Mononuclear cell (primary cell): ENCODE data around the gene HNF1B. TPM values are rescaled to one million over a fixed set of nuclear protein-coding genes. Genes with fewer than 3 reads are reported as not detected.

Experiments used
- H3K27me3 ChIP-seq: 2 replicates; pipeline ENCODE4 v1.6.0; 2011; ENCODE audit warnings: low read length, control low read depth; ENCODE audit not compliant: insufficient read depth
- H3K4me1 ChIP-seq: 2 replicates; pipeline ENCODE4 v1.5.1; 2011; ENCODE audit warnings: mild to moderate bottlenecking, low read length, control low read depth; ENCODE audit not compliant: insufficient read depth
- H3K4me3 ChIP-seq: 2 replicates; pipeline ENCODE4 v1.5.1; 2011; ENCODE audit warnings: mild to moderate bottlenecking, low read length, moderate library complexity
- H3K9me3 ChIP-seq: 2 replicates; pipeline ENCODE4 v1.5.1; 2011; ENCODE audit warnings: low read depth, mild to moderate bottlenecking, control low read depth, low read length
- total RNA-seq: library from RNA; depleted of rRNA; stranded (reverse); fragments of >200 nt; gene quantifications from one replicate; pipeline ENCODE4 v1.2.3, GENCODE V29; 2012

The HNF1B gene
- total RNA-seq, 1 donor: not detected

GRCh38 chr17:37732316-37732715, 12.5 kb downstream of the HNF1B start:
- Histone ChIP-seq H3K27me3 (peaks cover 9% of the 10 kb centered on the region), H3K4me1 (no peaks in the 10 kb centered on the region)

DNA sequence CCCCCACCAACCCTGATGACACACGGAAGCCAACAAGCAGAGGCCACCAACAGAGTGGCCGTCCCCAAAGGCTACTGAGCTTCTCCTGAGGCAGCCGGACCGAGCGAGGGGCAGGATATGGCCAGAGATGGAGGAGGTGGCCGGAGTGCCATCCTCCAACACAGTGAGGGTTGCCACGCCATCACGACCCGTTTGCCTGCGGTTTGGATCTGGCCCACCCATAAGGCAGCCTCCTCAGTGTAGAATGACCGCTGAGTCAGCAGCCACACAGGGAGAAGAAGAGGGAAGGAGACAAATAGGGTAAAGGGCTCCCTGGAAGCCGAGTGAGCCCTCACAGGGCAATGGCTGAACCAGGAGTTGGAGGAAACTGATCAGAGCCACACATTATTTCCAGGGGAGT, 13.8 kb downstream of the HNF1B start:
- Histone ChIP-seq H3K27me3 (no peaks in the 10 kb centered on the region), H3K9me3 (no peaks in the 10 kb centered on the region), H3K4me1 (no peaks in the 10 kb centered on the region), H3K4me3 (no peak overlapping the region)

More at GRCh38 chr17:37732316-37732715, 12.5 kb downstream of the HNF1B start:
- Histone ChIP-seq H3K9me3 (no peaks in the 10 kb centered on the region), H3K4me3 (no peak overlapping the region)

DNA sequence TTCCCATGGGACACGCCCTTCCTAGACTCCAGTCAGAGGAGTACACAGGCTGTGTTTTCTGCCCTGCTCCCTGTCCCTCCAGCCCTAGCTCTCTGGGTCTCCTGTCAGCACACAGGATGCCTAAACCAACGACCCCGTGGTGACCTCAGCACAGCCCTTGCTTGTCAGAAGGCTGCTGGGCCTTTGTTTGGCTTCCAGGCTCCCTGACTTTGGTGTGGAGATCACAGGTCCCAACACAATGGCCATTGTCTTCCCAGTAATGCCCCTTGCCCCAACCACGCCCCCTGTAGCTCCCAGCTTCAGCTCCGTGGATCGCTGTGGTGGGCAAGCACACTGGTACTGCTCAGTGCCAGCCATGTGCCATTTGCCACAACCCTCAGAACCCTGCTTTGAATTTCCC, 15.0 kb downstream of the HNF1B start:
- H3K4me3 ChIP-seq: no peak overlapping the region
- no peaks in the 10 kb centered on the region for H3K4me1 ChIP-seq
- no peaks in the 10 kb centered on the region for H3K9me3 ChIP-seq
- H3K27me3 ChIP-seq: no peaks in the 10 kb centered on the region

DNA sequence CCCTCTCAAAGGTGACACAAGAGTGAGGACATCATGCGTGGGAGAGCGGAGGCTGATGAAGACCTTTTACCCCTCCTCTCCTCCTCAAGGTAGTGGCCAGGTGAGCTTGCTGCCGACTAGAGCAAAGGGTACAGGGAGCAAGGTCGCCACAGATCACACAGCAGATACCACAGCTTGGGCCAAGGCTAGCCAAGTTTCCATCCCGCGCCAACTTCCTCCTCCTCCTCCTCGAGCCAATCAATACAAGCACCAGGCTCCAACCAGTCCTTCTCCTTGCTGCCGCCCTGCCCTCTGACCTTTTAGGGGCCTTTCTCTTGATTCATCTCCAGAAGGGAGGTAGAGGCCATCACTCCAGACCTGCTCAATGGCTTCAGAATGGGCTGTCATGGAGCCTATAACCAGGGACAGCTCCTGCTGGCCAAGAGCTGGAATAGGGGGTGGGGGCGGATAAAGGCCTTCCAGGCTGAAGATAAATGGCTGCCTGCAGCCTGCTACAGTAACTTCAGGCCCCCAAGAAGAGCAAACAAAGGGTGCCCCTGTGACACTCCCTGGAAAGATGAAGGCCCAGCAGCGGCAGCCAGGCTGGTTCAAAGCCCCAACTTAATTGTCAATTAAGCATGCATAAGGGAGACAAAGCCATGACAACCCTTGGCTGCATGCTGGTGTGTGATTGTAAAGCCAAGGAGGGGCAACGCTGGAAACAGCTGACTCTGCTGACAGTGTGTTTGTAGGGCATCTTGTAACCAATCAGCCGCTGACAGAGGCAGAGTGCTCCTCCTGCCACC, 17.8 kb downstream of the HNF1B start:
- no peak overlapping the region for H3K4me3 ChIP-seq
- no peaks in the 10 kb centered on the region for H3K27me3 ChIP-seq
- H3K9me3 ChIP-seq: no peaks in the 10 kb centered on the region
- H3K4me1 ChIP-seq: no peaks in the 10 kb centered on the region

GRCh38 chr17:37726248-37726647, 18.6 kb downstream of the HNF1B start:
- Histone ChIP-seq H3K27me3 (no peaks in the 10 kb centered on the region), H3K4me1 (no peaks in the 10 kb centered on the region), H3K4me3 (no peak overlapping the region), H3K9me3 (no peaks in the 10 kb centered on the region)

DNA sequence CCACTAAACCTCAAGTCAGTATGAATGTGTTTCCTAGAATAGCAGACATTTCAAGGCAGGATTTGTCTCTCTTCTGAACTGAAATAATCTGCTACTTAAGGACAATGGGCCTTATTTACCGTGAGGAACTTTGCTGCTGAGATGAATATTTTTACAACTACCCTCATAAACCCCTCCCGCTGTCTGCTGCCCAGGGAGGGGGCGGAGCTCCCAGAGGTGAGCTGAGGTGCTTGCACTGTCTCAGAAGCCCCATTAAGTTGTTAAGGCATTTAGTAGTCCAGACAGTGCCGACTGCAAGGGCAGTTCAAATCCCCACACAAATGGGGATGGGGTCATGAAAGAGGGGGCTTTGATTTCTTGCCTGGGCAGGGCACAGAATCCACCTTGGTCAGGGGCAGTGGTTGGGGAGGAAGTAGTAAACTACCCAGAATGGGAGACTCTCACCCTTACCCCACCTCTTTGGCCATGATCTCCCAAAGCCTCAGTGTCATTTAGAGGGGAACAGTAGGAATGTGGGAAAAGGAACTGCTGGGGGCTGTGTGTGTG, 19.2 kb downstream of the HNF1B start:
- Histone ChIP-seq H3K4me1 (no peaks in the 10 kb centered on the region), H3K27me3 (no peaks in the 10 kb centered on the region), H3K9me3 (no peaks in the 10 kb centered on the region), H3K4me3 (no peak overlapping the region)

DNA sequence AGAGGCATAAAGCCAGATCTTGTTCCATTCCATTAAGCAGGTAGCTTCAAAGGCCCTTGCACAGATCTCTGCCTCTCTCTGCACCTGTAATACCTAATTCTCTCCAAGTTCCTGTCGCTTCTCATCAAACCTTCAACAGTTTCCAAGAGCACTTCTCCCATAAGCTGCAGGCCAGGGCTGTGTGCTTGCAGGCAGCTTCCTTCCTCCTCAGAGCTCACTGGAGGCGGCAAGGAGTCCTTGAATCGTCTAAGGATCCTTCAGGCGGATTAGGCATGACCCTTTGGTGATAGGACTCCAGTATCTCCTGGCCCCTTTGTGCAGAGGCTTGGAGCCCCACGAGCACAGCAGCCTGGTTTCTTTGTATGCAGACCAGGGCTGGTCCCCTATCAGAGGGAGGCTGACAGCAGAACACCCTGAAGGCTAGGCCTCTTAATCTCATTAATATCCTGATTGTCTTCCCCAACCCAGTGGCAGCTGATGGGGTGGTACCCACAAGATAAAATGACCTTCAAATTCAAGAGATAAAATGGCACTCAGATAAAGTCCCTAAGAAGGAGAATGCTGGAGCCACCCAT, 19.8 kb downstream of the HNF1B start:
- Histone ChIP-seq H3K4me1 (no peaks in the 10 kb centered on the region), H3K27me3 (no peaks in the 10 kb centered on the region), H3K9me3 (no peaks in the 10 kb centered on the region), H3K4me3 (no peak overlapping the region)

DNA sequence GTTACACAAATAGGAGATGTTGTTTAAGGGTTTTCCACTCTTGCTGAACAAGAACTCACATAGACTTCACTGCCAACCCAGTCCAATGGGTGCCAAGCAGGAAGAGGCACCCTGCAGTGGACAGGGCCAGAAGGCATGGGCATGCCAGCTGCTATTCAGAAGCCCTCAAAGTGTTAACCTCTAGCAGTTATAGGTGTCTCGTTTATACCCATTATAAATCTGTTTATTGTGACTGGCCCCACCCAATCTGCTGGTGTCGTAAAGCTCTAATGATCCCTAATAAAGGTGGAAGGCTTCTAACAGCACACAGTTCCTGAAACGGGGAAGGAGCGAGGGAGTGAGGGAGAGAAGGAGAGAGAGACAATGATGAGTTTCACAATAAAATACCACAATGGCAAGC, 23.9 kb downstream of the HNF1B start:
- Histone ChIP-seq H3K27me3 (no peaks in the 10 kb centered on the region), H3K4me3 (no peak overlapping the region), H3K9me3 (no peaks in the 10 kb centered on the region), H3K4me1 (no peaks in the 10 kb centered on the region)

DNA sequence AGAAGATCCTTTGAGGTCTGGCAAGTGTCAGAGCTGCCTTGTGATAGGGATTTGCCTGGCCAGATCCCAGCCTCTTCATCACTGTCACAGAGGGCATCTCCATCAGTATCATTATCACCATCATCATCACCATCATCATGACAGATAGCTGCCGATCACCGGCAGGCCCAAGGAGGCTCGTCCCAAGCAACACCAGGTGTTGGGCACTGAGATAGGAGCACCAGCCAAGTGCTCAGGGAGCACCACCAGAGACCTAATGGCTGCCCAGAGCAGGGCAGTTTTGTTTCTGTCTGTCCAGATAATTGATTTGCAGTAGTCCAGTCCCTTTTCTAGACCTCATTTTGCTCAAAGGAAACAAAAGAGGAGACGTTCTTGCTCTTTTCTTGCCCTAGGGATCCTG, 25.0 kb downstream of the HNF1B start:
- no peaks in the 10 kb centered on the region for H3K27me3 ChIP-seq
- no peak overlapping the region for H3K4me3 ChIP-seq
- H3K4me1 ChIP-seq: no peaks in the 10 kb centered on the region
- no peaks in the 10 kb centered on the region for H3K9me3 ChIP-seq

- H3K27me3 ChIP-seq: no peaks in the 10 kb centered on the region
- no peaks in the 10 kb centered on the region for H3K9me3 ChIP-seq
- no peak overlapping the region for H3K4me3 ChIP-seq
- no peaks in the 10 kb centered on the region for H3K4me1 ChIP-seq
Observed at GRCh38 chr17:37718324-37719048, 26.4 kb downstream of the HNF1B start.

DNA sequence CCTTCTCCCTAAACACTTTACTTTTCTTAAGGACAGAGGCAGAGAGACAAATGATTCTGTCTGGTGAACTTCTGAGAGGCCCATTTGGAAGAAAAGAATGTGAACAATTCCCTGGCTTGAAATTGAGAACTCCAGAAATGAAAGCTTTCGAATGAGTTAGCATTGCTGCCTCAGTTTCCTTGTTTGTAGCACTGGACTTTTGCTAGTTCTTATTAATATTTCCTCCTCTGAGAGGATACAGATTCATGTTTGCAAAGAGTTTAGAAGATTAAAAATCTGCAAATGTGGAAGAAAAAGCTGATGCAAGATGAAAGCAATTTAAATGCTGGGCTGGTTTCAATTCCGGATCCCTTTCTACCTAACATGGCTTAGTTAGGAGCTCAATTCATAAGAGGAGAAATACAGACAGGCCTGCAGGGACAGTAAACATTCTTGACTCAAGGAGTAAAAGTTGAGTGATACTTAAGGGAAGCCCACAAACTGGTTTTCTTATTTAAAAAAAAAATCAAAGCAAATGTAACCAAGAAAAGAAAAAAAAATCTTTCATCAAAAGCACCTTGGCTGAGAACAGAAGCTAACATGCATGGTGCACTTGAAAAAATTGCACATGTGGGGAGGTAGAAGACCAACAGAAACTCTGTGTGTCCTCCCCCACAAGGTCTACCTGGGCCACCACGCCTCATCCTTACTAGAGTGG, 27.1 kb downstream of the HNF1B start:
- no peaks in the 10 kb centered on the region for H3K9me3 ChIP-seq
- no peak overlapping the region for H3K4me3 ChIP-seq
- no peaks in the 10 kb centered on the region for H3K27me3 ChIP-seq
- no peaks in the 10 kb centered on the region for H3K4me1 ChIP-seq

DNA sequence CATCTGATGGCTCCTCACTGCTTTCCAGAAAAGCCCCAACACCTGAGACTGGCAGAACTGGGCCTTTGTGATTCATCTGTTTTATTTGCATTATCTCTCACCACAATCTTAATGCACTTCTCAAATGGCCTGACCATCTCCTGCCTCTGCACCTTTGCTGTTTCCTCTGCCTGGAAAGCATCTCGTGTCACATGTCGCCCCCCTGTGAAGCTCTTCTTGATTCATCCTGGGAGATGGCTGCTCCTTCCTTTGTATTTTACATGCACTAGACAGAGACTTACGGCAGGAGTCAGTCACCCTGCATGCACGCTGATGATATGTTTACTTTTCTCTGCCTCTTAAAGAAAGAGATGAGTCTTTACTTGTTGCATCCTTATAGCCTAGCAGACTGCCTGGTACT, 30.0 kb downstream of the HNF1B start:
- Histone ChIP-seq H3K9me3 (no peaks in the 10 kb centered on the region), H3K27me3 (no peaks in the 10 kb centered on the region), H3K4me1 (no peaks in the 10 kb centered on the region), H3K4me3 (no peak overlapping the region)

GRCh38 chr17:37713624-37714023, 31.2 kb downstream of the HNF1B start:
- no peaks in the 10 kb centered on the region for H3K9me3 ChIP-seq
- H3K4me1 ChIP-seq: no peaks in the 10 kb centered on the region
- H3K27me3 ChIP-seq: no peaks in the 10 kb centered on the region
- no peak overlapping the region for H3K4me3 ChIP-seq

DNA sequence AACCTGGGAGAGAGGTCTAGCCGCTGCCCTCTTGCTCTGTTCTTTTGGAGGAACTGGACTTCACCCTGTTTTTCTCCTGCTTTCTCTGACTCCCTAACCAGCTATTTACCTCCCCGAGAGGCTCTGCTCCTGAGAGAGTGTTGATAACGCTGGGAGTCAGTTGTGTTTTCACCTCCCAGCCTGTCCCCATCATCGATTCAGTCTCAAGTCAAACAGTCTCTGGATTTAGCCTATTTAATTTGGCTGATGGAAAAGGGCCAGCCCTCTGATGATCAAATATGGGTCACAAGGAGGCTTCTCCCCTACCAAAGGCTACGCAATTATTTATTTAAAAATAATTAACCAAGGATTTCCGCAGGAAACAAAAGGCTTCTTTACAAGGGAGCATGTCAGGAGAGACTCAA, 31.8 kb downstream of the HNF1B start:
- Histone ChIP-seq H3K4me3 (no peak overlapping the region), H3K9me3 (no peaks in the 10 kb centered on the region), H3K27me3 (no peaks in the 10 kb centered on the region), H3K4me1 (no peaks in the 10 kb centered on the region)

DNA sequence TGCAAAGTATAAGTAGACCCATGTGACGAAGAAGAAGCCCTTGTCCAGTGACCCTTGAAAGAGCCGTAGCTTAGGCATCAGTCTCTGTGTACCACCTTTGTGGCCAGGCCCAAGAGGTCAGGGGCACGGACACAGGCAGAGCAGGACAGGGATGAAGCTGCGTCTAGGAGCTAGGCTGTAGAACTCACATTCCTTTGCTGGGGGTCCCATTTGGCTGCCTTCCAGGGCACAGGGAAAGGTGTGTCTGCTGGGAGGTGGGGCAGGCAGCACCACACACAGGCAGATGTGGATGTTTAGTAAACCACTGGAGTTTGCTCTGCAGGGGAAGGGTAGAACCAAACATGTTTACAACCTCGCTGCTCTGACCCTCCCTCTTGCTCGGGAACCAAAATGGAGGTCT, 33.7 kb downstream of the HNF1B start:
- Histone ChIP-seq H3K4me1 (no peaks in the 10 kb centered on the region), H3K27me3 (no peaks in the 10 kb centered on the region), H3K4me3 (no peak overlapping the region), H3K9me3 (no peaks in the 10 kb centered on the region)
